ENCODE results near the gene PDE4D. TPM values are rescaled to one million over a fixed set of nuclear protein-coding genes. Genes with fewer than 3 reads are reported as not detected.
"Not testable (repeated sequence)": the region's sequence is repeated elsewhere in the genome, so short reads cannot be mapped to it uniquely, and the experiment has no call there.

The PDE4D gene
- total RNA-seq, 1 donor from 2014 or later = 6.8 TPM

DNA sequence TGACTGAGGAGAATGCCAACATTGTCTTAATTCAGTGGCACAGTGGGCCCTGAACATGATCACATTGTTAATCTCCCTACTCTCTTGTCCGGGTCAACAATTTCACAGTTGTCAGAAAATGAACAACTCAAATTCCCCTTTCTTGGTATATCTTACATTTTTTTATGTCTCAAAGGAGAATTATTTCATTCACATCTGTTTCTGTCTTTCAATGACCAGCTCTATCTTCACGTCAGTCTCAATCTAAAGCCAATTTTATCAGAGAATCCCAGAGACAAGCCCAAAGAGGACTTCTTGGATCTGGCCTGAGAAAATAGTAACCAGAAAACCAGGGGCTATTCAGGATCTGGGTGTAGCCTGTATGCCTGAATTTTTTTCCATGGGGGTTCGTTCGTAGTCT lies 477.5 kb downstream of the PDE4D start:
- TF ChIP-seq, protein P1, sequence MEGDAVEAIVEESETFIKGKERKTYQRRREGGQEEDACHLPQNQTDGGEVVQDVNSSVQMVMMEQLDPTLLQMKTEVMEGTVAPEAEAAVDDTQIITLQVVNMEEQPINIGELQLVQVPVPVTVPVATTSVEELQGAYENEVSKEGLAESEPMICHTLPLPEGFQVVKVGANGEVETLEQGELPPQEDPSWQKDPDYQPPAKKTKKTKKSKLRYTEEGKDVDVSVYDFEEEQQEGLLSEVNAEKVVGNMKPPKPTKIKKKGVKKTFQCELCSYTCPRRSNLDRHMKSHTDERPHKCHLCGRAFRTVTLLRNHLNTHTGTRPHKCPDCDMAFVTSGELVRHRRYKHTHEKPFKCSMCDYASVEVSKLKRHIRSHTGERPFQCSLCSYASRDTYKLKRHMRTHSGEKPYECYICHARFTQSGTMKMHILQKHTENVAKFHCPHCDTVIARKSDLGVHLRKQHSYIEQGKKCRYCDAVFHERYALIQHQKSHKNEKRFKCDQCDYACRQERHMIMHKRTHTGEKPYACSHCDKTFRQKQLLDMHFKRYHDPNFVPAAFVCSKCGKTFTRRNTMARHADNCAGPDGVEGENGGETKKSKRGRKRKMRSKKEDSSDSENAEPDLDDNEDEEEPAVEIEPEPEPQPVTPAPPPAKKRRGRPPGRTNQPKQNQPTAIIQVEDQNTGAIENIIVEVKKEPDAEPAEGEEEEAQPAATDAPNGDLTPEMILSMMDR (IDR thresholded peaks at IDR 0.05; ENCODE audit: insufficient read depth, low read length, severe bottlenecking) = no peak
- H3K4me3 ChIP-seq (ENCODE audit: low read depth, low read length) = no peak overlapping the region
- DNase-seq (ENCODE audit: low read depth) = no peak
- no peaks in the 10 kb centered on the region for H3K27me3 ChIP-seq (ENCODE audit: control insufficient read depth, insufficient read depth, low read length)
- H3K36me3 ChIP-seq (ENCODE audit: control insufficient read depth, insufficient read depth, low read length) = no peaks in the 10 kb centered on the region
- no peak for FAIRE-seq

DNA sequence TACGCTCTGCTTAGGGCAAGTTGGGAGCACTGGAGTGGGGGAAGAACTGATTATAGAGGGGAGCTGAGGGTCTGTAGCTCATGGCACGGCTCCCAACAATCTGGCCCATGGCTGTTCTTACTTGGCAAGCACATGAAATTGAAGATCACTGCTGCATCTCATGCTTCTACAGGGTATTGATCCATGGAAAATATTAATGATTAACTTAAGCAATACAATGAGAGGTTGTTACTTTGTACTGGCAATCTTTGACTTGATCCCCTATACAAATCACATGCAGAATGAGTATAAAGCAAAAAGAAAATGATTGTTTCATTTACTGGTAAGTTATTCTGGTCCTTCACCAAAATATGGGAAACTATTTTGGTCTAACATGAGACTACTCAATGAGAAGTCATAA lies 481.1 kb downstream of the PDE4D start:
- FAIRE-seq = no peak
- no peak for DNase-seq (ENCODE audit: low read depth)
- Histone ChIP-seq H3K4me3 (ENCODE audit: low read depth, low read length) (no peak overlapping the region), H3K36me3 (ENCODE audit: control insufficient read depth, insufficient read depth, low read length) (no peaks in the 10 kb centered on the region), H3K27me3 (ENCODE audit: control insufficient read depth, insufficient read depth, low read length) (no peaks in the 10 kb centered on the region)
- TF ChIP-seq, protein P1 (IDR thresholded peaks at IDR 0.05; ENCODE audit: insufficient read depth, low read length, severe bottlenecking) = no peak

DNA sequence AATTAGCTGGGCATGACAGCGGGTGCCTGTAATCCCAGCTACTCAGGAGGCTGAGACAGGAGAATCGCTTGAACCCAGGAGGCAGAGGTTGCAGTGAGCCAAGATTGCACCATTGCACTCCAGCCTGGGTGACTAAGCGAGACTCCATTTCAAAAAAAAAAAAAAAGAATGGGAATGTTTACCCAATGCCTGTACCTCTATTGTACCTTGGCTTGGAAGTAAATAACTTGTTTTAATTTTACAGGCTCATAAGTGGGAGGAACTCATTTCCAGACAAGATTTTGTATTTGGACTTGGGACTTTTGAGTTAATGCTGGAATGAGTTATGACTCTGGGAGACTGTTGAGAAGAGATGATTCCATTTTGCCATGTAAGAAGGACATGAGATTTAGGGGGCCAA lies 484.5 kb downstream of the PDE4D start:
- peak; percentile 35 for DNase-seq (ENCODE audit: low read depth)
- not testable (repeated sequence) for H3K36me3 ChIP-seq (ENCODE audit: control insufficient read depth, insufficient read depth, low read length); FAIRE-seq; H3K4me3 ChIP-seq (ENCODE audit: low read depth, low read length); H3K27me3 ChIP-seq (ENCODE audit: control insufficient read depth, insufficient read depth, low read length)

DNA sequence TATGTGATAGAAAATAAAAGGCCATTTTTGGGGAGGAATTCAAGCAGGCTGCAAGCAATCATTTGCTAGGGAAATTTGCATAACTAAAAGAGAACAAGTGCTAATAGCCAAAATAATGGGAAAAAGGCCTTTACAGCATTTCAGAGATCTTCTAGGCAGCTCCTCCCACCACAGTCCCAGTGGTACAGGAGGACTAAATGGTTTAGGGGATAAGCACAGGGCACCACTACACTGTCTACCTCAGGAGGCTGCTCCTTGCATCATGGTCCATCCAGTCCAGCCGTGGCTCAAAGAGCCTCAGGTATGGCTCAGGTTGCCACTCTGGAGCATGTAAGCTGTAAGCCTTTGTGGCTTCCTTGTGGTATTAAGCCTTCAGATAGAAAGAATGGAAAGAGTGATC lies 485.6 kb downstream of the PDE4D start:
- H3K4me3 ChIP-seq (ENCODE audit: low read depth, low read length) = no peak overlapping the region
- TF ChIP-seq, protein P1 (IDR thresholded peaks at IDR 0.05; ENCODE audit: insufficient read depth, low read length, severe bottlenecking) = no peak
- no peaks in the 10 kb centered on the region for H3K27me3 ChIP-seq (ENCODE audit: control insufficient read depth, insufficient read depth, low read length)
- DNase-seq (ENCODE audit: low read depth) = no peak
- FAIRE-seq = no peak
- H3K36me3 ChIP-seq (ENCODE audit: control insufficient read depth, insufficient read depth, low read length) = no peaks in the 10 kb centered on the region

DNA sequence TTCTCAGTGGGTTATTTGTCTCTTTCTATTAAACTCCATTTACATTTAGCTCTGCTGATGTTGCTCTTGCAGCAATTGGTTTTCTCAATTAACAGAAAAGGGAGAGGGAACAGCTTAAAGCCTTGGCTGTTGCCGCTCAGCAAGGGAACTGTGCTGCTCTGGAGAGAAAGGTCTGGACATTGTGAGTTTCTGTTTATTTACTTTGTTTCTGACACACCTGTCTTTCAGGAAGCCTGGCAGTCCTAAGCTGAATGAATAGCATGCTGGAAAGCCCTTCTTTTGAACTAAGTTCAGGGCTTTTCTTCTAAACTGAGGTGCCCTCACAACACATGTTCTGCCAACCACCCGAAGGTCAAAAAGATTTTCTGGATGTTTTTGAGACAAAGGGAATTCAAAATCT lies 491.9 kb downstream of the PDE4D start:
- TF ChIP-seq, protein P1 (IDR thresholded peaks at IDR 0.05; ENCODE audit: insufficient read depth, low read length, severe bottlenecking) = no peak
- FAIRE-seq = no peak
- H3K4me3 ChIP-seq (ENCODE audit: low read depth, low read length) = no peak overlapping the region

DNA sequence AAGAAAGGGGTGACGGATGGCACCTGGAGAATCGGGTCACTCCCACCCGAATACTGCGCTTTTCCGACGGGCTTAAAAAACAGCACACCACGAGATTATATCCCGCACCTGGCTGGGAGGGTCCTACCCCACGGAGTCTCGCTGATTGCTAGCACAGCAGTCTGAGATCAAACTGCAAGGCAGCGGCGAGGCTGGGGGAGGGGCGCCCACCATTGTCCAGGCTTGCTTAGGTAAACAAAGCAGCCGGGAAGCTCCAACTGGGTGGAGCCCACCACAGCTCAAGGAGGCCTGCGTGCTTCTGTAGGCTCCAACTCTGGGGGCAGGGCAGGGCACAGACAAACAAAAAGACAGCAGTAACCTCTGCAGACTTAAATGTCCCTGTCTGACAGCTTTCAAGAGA lies 498.6 kb downstream of the PDE4D start:
- H3K4me3 ChIP-seq (ENCODE audit: low read depth, low read length); H3K27me3 ChIP-seq (ENCODE audit: control insufficient read depth, insufficient read depth, low read length); FAIRE-seq; H3K36me3 ChIP-seq (ENCODE audit: control insufficient read depth, insufficient read depth, low read length); DNase-seq (ENCODE audit: low read depth): not testable (repeated sequence)

More for the DNA sequence above, 491.9 kb downstream of the PDE4D start:
- no peaks in the 10 kb centered on the region for H3K36me3 ChIP-seq (ENCODE audit: control insufficient read depth, insufficient read depth, low read length)
- DNase-seq (ENCODE audit: low read depth) = no peak
- H3K27me3 ChIP-seq (ENCODE audit: control insufficient read depth, insufficient read depth, low read length) = no peaks in the 10 kb centered on the region

DNA sequence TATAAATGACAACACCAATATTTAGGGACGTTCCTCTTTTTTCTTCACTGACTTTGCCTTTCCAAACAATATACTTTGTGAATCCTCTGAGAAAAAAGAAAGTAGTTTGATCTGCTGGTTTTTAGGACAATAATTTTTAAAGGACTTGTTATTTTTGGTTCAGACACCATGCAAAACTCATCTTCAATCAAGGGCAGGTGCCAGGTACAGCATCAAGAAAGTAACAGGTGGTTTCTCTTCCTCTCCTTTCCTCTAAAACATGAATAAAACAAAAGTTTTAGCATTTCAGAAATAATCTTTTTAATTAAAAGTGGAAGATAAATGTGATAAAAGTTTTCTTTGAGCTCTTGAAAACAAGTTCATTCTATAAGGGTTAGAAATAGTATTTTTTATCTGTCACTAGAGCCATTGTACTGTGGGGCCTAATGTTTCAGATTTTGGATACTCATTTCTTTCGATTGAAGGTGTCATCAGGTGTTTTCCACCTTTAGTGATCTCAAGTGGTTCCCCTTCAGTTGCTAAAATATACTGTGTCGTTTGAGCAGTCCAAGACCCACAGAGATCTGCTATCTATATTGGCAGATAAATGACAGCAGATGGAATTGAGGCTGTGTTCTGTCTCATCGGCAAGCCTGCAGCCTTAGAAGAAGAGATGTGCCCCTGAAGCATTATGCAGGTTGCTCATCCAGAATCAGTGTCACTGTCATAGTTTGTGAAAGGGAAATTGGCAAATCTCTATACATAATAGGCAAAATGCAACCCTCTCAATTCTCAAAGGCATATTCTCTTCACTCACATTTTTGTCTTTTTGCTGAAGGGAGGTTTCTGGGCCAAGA lies 499.7 kb downstream of the PDE4D start:
- Histone ChIP-seq H3K36me3 (ENCODE audit: control insufficient read depth, insufficient read depth, low read length) (no peaks in the 10 kb centered on the region), H3K4me3 (ENCODE audit: low read depth, low read length) (no peak overlapping the region), H3K27me3 (ENCODE audit: control insufficient read depth, insufficient read depth, low read length) (no peaks in the 10 kb centered on the region)
- FAIRE-seq (no peak), DNase-seq (ENCODE audit: low read depth) (no peak)
- TF ChIP-seq, protein P1 (IDR thresholded peaks at IDR 0.05; ENCODE audit: insufficient read depth, low read length, severe bottlenecking) = no peak

Data from bronchial epithelial cell (primary cell).